ENCODE data around the gene CIAO2B. TPM values are rescaled to one million over a fixed set of nuclear protein-coding genes. Genes with fewer than 3 reads are reported as not detected.

The CIAO2B gene
- total RNA-seq, 1 donor, result 97.4 TPM

DNA sequence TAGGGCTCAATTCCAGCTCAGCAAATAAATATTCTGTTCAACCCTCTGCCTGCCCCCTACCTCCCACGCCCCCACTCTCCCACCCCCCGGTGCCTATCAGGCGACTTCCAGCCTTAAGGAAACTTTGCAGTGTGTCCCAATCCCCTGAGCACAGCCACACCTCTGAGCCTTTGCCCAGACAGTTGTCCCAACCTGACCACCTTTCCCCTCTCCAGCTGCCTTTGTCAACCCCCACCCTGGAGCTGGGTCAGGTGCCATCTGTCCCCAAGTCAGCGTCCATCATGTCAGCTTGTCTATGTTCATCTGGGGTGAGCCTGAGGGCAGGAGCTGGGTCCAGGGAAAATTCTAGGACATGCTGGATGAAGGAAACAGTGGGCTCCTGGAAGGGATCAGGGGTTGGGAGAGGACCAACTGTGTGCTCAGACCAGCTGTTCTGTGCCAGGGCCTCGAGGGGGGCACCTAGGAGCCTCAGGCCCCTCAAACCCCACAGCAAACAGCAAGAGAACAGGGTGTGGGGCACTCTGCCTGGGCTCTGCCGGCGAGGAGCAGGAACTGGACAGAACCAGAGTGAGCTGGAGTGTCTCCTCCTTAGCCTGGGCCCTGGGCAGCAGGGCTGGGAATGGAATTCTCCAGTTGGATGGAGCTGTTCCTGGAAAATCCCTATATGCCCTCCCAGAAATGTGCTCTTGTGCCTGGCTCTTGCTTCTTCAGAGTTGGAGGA is 33.3 kb downstream of the CIAO2B start:
- H3K9me3 ChIP-seq (ENCODE audit: low read depth, low read length), result no peaks in the 10 kb centered on the region
- H3K36me3 ChIP-seq (ENCODE audit: insufficient read depth, low read length), result no peaks in the 10 kb centered on the region
- no peak overlapping the region for H3K4me3 ChIP-seq (ENCODE audit: insufficient read depth, low read length)
- TF ChIP-seq, protein P1, sequence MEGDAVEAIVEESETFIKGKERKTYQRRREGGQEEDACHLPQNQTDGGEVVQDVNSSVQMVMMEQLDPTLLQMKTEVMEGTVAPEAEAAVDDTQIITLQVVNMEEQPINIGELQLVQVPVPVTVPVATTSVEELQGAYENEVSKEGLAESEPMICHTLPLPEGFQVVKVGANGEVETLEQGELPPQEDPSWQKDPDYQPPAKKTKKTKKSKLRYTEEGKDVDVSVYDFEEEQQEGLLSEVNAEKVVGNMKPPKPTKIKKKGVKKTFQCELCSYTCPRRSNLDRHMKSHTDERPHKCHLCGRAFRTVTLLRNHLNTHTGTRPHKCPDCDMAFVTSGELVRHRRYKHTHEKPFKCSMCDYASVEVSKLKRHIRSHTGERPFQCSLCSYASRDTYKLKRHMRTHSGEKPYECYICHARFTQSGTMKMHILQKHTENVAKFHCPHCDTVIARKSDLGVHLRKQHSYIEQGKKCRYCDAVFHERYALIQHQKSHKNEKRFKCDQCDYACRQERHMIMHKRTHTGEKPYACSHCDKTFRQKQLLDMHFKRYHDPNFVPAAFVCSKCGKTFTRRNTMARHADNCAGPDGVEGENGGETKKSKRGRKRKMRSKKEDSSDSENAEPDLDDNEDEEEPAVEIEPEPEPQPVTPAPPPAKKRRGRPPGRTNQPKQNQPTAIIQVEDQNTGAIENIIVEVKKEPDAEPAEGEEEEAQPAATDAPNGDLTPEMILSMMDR (IDR thresholded peaks at IDR 0.05; ENCODE audit: extremely low read depth, low read depth, low read length), result no peak
- H3K27ac ChIP-seq (ENCODE audit: low read depth, low read length), result no peak overlapping the region
- peak overlapping the region; percentile 40 for H3K4me2 ChIP-seq (ENCODE audit: insufficient read depth, low read length)
- H3K79me2 ChIP-seq (ENCODE audit: insufficient read depth, low read length), result no peaks in the 10 kb centered on the region
- H4K20me1 ChIP-seq (ENCODE audit: insufficient read depth, low read length), result no peaks in the 10 kb centered on the region
- DNase-seq (ENCODE audit: insufficient read length, low spot score, missing footprints), result peak; percentile 65
- H2AFZ ChIP-seq (ENCODE audit: low read length), result peak overlapping the region; percentile 58
- no peaks in the 10 kb centered on the region for H3K27me3 ChIP-seq (ENCODE audit: insufficient read depth, low read length)
- H3K4me1 ChIP-seq (ENCODE audit: insufficient read depth, low read length), result peaks cover 35% of the 10 kb centered on the region

DNA sequence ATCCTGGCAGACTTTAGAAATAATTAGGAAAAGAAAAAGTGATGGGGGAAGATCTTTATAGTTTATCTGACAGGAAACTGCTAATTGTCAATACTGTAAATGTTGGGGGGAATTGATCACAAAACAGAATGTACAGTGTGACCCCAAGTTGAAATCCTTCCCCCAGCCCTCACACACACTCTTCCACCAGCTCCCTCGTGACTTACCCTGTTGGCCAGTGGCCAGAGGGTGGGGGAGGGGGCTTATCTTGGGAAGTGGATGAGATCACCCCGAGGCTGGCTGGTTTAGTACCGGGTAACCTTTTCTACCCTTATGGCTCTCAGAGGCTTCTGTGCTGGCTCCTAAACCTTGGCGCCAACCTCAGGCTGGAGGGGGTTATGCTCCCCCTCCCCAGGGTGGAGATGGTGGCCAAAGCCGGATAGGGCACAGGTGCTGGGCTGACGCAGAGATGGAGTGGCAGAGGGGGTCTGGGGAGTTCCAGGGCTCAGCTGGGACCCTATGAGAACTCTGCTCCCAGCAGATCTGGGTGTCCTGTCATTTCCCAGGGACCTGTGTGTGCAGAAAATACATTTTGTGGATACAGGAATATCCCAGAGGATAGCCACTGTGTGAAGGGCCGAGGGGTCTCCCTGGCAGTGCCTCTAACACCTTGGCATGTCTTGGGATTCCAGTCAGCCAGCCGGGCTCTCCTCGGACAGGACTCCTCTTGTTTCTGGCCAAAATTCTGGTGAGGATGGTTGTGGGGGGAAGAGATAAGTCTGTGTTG is 34.1 kb downstream of the CIAO2B start:
- Histone ChIP-seq H4K20me1 (ENCODE audit: insufficient read depth, low read length) (no peaks in the 10 kb centered on the region), H3K4me2 (ENCODE audit: insufficient read depth, low read length) (peak overlapping the region; percentile 40), H2AFZ (ENCODE audit: low read length) (peak overlapping the region; percentile 38), H3K79me2 (ENCODE audit: insufficient read depth, low read length) (no peaks in the 10 kb centered on the region), H3K27me3 (ENCODE audit: insufficient read depth, low read length) (no peaks in the 10 kb centered on the region), H3K4me3 (ENCODE audit: insufficient read depth, low read length) (no peak overlapping the region), H3K4me1 (ENCODE audit: insufficient read depth, low read length) (peaks cover 35% of the 10 kb centered on the region), H3K9me3 (ENCODE audit: low read depth, low read length) (no peaks in the 10 kb centered on the region), H3K27ac (ENCODE audit: low read depth, low read length) (peak overlapping the region; percentile 32), H3K36me3 (ENCODE audit: insufficient read depth, low read length) (no peaks in the 10 kb centered on the region)
- TF ChIP-seq, protein P1 (IDR thresholded peaks at IDR 0.05; ENCODE audit: extremely low read depth, low read depth, low read length), result no peak
- DNase-seq (ENCODE audit: insufficient read length, low spot score, missing footprints), result peak; percentile 93

DNA sequence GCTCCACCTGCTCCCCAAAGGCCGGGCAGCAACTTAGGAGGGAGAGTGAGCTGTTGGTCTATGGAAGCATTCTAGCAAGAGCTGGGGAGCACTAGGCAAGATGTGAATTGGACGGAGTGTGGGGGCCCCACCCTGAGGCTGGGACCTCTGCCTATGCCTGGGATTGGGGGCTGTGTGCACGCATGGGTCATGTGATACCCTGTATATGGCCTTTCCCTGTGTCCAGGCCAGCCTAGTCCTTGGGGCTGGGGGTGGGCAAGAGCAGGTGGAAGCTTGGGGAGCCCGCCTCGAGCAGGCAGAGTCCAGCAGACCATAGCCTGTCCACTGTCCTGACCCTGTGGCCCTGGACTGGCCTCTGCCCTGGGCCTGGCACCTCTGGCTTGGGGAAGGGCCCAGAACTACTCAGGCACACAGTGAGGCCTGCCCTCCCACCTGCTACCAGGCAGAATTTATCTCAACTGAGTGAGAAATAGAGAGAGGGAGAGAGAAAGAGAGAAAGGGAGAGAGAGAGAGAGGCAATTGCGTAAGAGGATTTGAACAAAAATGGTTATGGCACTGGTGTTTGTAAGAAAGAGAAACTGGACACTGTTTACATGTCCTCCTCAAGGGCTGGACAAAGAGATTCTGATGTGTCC is 34.8 kb downstream of the CIAO2B start:
- H3K79me2 ChIP-seq (ENCODE audit: insufficient read depth, low read length), result no peaks in the 10 kb centered on the region
- H3K36me3 ChIP-seq (ENCODE audit: insufficient read depth, low read length), result no peaks in the 10 kb centered on the region
- DNase-seq (ENCODE audit: insufficient read length, low spot score, missing footprints), result peak; percentile 61
- no peaks in the 10 kb centered on the region for H3K27me3 ChIP-seq (ENCODE audit: insufficient read depth, low read length)
- peak overlapping the region; percentile 40 for H3K4me2 ChIP-seq (ENCODE audit: insufficient read depth, low read length)
- TF ChIP-seq, protein P1 (IDR thresholded peaks at IDR 0.05; ENCODE audit: extremely low read depth, low read depth, low read length), result no peak
- peak overlapping the region; percentile 32 for H3K27ac ChIP-seq (ENCODE audit: low read depth, low read length)
- peak overlapping the region; percentile 38 for H2AFZ ChIP-seq (ENCODE audit: low read length)
- no peak overlapping the region for H3K4me3 ChIP-seq (ENCODE audit: insufficient read depth, low read length)
- H3K4me1 ChIP-seq (ENCODE audit: insufficient read depth, low read length), result peaks cover 35% of the 10 kb centered on the region
- H3K9me3 ChIP-seq (ENCODE audit: low read depth, low read length), result no peaks in the 10 kb centered on the region
- H4K20me1 ChIP-seq (ENCODE audit: insufficient read depth, low read length), result no peaks in the 10 kb centered on the region

DNA sequence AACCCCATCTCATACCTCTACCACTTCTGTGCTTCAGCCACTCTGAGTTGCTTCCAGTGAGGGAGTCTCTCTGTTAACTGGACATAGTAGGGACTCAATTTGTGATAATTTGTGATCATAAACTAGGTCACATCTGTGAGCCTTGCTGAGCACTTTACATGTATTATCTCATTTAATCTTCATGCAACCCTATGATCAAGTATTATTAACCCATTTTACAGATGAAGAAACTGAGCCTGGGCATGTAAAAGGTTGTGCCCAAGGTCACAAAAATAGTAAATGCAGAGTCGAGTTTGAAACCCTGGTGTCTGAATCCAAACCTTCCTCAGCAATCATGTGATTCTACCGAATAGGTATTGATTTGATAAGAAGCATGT is 35.3 kb downstream of the CIAO2B start:
- H3K9me3 ChIP-seq (ENCODE audit: low read depth, low read length), result no peaks in the 10 kb centered on the region
- no peaks in the 10 kb centered on the region for H3K79me2 ChIP-seq (ENCODE audit: insufficient read depth, low read length)
- H3K4me3 ChIP-seq (ENCODE audit: insufficient read depth, low read length), result no peak overlapping the region
- no peak for DNase-seq (ENCODE audit: insufficient read length, low spot score, missing footprints)
- H3K27me3 ChIP-seq (ENCODE audit: insufficient read depth, low read length), result no peaks in the 10 kb centered on the region
- peaks cover 4% of the 10 kb centered on the region for H4K20me1 ChIP-seq (ENCODE audit: insufficient read depth, low read length)
- H3K4me1 ChIP-seq (ENCODE audit: insufficient read depth, low read length), result peaks cover 34% of the 10 kb centered on the region
- no peak overlapping the region for H2AFZ ChIP-seq (ENCODE audit: low read length)
- no peak overlapping the region for H3K27ac ChIP-seq (ENCODE audit: low read depth, low read length)
- no peak overlapping the region for H3K4me2 ChIP-seq (ENCODE audit: insufficient read depth, low read length)
- H3K36me3 ChIP-seq (ENCODE audit: insufficient read depth, low read length), result no peaks in the 10 kb centered on the region
- TF ChIP-seq, protein P1 (IDR thresholded peaks at IDR 0.05; ENCODE audit: extremely low read depth, low read depth, low read length), result no peak
